Liver (tissue), 9 donors: ENCODE results near the gene ABCC10. TPM values are rescaled to one million over a fixed set of nuclear protein-coding genes. Genes with fewer than 3 reads are reported as not detected.

Experiments used
- DNase-seq: peaks from one replicate; pipeline ENCODE4 v3.0.0-alpha.2; 2017; ENCODE audit warnings: low spot score
- H3K27ac ChIP-seq, 2 donors: one replicate each; pipeline ENCODE4 v1.7.0; 2013; ENCODE audit warnings: inconsistent platforms in 2 of 2, low read length in 2 of 2, control low read depth in 1 of 2, low read depth in 1 of 2, mild to moderate bottlenecking in 1 of 2
- H3K27me3 ChIP-seq, 4 donors: one replicate each; pipeline versions ENCODE4 v1.6.1 to v1.7.0; 2013; ENCODE audit warnings: low read length in 3 of 4, inconsistent platforms in 1 of 4, mild to moderate bottlenecking in 1 of 4, moderate library complexity in 1 of 4; ENCODE audit not compliant: control insufficient read depth in 4 of 4, insufficient read depth in 4 of 4
- H3K36me3 ChIP-seq, 4 donors: one replicate each; pipeline versions ENCODE4 v1.6.1 to v1.7.0; 2013; ENCODE audit warnings: low read length in 3 of 4, mild to moderate bottlenecking in 3 of 4, low read depth in 1 of 4, moderate library complexity in 1 of 4; ENCODE audit not compliant: control insufficient read depth in 4 of 4, insufficient read depth in 3 of 4
- H3K4me1 ChIP-seq, 4 donors: one replicate each; pipeline versions ENCODE4 v1.6.1 to v1.7.0; 2013; ENCODE audit warnings: low read length in 3 of 4, mild to moderate bottlenecking in 3 of 4, moderate library complexity in 1 of 4; ENCODE audit not compliant: control insufficient read depth in 4 of 4, insufficient read depth in 4 of 4
- H3K4me3 ChIP-seq, 3 donors: one replicate each; pipeline versions ENCODE4 v1.6.1 to v1.7.0; 2013; ENCODE audit warnings: low read length in 3 of 3, control low read depth in 1 of 3, low read depth in 1 of 3, mild to moderate bottlenecking in 1 of 3
- H3K9ac ChIP-seq, 2 donors: one replicate each; pipeline ENCODE4 v1.7.0; 2013; ENCODE audit warnings: low read length in 2 of 2, mild to moderate bottlenecking in 2 of 2, moderate library complexity in 2 of 2, control low read depth in 1 of 2, low read depth in 1 of 2
- H3K9me3 ChIP-seq, 4 donors: one replicate each; pipeline versions ENCODE4 v1.6.1 to v1.7.0; 2013; ENCODE audit warnings: low read length in 3 of 4; ENCODE audit not compliant: control insufficient read depth in 4 of 4
- ATF3 ChIP-seq: IDR thresholded peaks from 2 replicates; pipeline ENCODE4 v1.6.1; 2016; ENCODE audit warnings: antibody characterized with exemption
- CTCF ChIP-seq: fragments of 150-350 bp; IDR thresholded peaks from 2 replicates; pipeline ENCODE4 v1.5.1; 2017; ENCODE audit warnings: improper control_type of control experiment, low read depth, low read length; ENCODE audit not compliant: missing input control
- EGR1 ChIP-seq, 2 donors: IDR thresholded peaks; 2 replicates each; pipeline ENCODE4 v1.6.1; 2016 to 2018; ENCODE audit warnings: antibody characterized with exemption in 2 of 2, low read depth in 2 of 2
- FOXA1 ChIP-seq: IDR thresholded peaks from 2 replicates; pipeline ENCODE4 v1.6.1; 2016; ENCODE audit warnings: antibody characterized with exemption
- FOXA2 ChIP-seq: IDR thresholded peaks from 2 replicates; pipeline ENCODE4 v1.6.1; 2016; ENCODE audit warnings: antibody characterized with exemption
- GABPA ChIP-seq, 2 donors: IDR thresholded peaks in 1 of 2; conservative IDR thresholded peaks in 1 of 2; 2 replicates each; pipeline ENCODE4 v1.6.1; 2016; ENCODE audit warnings: antibody characterized with exemption in 2 of 2, mild to moderate bottlenecking in 1 of 2, moderate library complexity in 1 of 2
- HNF4A ChIP-seq, 2 donors: conservative IDR thresholded peaks; 2 replicates each; pipeline ENCODE4 v1.6.1; 2016; ENCODE audit warnings: antibody characterized with exemption in 2 of 2, mild to moderate bottlenecking in 2 of 2
- HNF4G ChIP-seq: IDR thresholded peaks from 2 replicates; pipeline ENCODE4 v1.6.1; 2016; ENCODE audit warnings: antibody characterized with exemption
- JUND ChIP-seq, 2 donors: IDR thresholded peaks; 2 replicates each; pipeline ENCODE4 v1.6.1; 2016; ENCODE audit warnings: antibody characterized with exemption in 2 of 2
- MAX ChIP-seq: IDR thresholded peaks from 2 replicates; pipeline ENCODE4 v1.6.1; 2016; ENCODE audit warnings: antibody characterized with exemption
- NR2F2 ChIP-seq: IDR thresholded peaks from 2 replicates; pipeline ENCODE4 v1.6.1; 2016; ENCODE audit warnings: antibody characterized with exemption
- RAD21 ChIP-seq, 2 donors: IDR thresholded peaks; 2 replicates each; pipeline ENCODE4 v1.6.1; 2016; ENCODE audit warnings: antibody characterized with exemption in 2 of 2, mild to moderate bottlenecking in 2 of 2
- REST ChIP-seq: IDR thresholded peaks from 2 replicates; pipeline ENCODE4 v1.6.1; 2016; ENCODE audit warnings: antibody characterized with exemption, mild to moderate bottlenecking
- RXRA ChIP-seq, 2 donors: IDR thresholded peaks; 2 replicates each; pipeline ENCODE4 v1.6.1; 2017 to 2018; ENCODE audit warnings: antibody characterized with exemption in 2 of 2, mild to moderate bottlenecking in 1 of 2
- SP1 ChIP-seq: IDR thresholded peaks from 2 replicates; pipeline ENCODE4 v1.6.1; 2018; ENCODE audit warnings: antibody characterized with exemption, mild to moderate bottlenecking
- TAF1 ChIP-seq: conservative IDR thresholded peaks from 2 replicates; pipeline ENCODE4 v1.6.1; 2016; ENCODE audit warnings: antibody characterized with exemption, mild to moderate bottlenecking
- YY1 ChIP-seq: IDR thresholded peaks from 2 replicates; pipeline ENCODE4 v1.6.1; 2016; ENCODE audit warnings: antibody characterized with exemption, mild to moderate bottlenecking
- ZBTB33 ChIP-seq: IDR thresholded peaks from 2 replicates; pipeline ENCODE4 v1.6.1; 2016; ENCODE audit warnings: antibody characterized with exemption
- WGBS: extraction: QIAGEN DNeasy Blood & Tissue Kit; methylation state at CpG from one replicate; pipeline ENCODE4 v1.1.7; 2013; 5-methylcytosine and 5-hydroxymethylcytosine counted together
- polyA plus RNA-seq, 2 donors: library from polyadenylated mRNA; stranded (reverse) in 1 of 2; unstranded in 1 of 2; fragments of 200-250 nt in 1 of 2; fragments of >200 nt in 1 of 2; fragmentation: Nextera tagmentation in 1 of 2; extraction: Ambion mirVana in 1 of 2; gene quantifications; one replicate each; pipeline versions ENCODE4 v1.2.1 to v1.2.3, GENCODE V29; 2013 to 2015
- total RNA-seq, 2 donors: library from RNA; depleted of rRNA; stranded (reverse); fragments of >200 nt; gene quantifications; one replicate each; pipeline ENCODE4 v1.2.3, GENCODE V29; 2014
- donor health status: healthy.
- donor health status: healthy.
- donor health status: healthy.
- donor health status: healthy.
- donor health status: healthy.

ABCC10 gene, protein sequence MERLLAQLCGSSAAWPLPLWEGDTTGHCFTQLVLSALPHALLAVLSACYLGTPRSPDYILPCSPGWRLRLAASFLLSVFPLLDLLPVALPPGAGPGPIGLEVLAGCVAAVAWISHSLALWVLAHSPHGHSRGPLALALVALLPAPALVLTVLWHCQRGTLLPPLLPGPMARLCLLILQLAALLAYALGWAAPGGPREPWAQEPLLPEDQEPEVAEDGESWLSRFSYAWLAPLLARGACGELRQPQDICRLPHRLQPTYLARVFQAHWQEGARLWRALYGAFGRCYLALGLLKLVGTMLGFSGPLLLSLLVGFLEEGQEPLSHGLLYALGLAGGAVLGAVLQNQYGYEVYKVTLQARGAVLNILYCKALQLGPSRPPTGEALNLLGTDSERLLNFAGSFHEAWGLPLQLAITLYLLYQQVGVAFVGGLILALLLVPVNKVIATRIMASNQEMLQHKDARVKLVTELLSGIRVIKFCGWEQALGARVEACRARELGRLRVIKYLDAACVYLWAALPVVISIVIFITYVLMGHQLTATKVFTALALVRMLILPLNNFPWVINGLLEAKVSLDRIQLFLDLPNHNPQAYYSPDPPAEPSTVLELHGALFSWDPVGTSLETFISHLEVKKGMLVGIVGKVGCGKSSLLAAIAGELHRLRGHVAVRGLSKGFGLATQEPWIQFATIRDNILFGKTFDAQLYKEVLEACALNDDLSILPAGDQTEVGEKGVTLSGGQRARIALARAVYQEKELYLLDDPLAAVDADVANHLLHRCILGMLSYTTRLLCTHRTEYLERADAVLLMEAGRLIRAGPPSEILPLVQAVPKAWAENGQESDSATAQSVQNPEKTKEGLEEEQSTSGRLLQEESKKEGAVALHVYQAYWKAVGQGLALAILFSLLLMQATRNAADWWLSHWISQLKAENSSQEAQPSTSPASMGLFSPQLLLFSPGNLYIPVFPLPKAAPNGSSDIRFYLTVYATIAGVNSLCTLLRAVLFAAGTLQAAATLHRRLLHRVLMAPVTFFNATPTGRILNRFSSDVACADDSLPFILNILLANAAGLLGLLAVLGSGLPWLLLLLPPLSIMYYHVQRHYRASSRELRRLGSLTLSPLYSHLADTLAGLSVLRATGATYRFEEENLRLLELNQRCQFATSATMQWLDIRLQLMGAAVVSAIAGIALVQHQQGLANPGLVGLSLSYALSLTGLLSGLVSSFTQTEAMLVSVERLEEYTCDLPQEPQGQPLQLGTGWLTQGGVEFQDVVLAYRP (N-terminal part only)
- total RNA-seq (10 to 100 TPM in 1 of 2 donors, 1 to 10 TPM in 1; 5.3 to 10.6 TPM), polyA plus RNA-seq (1 to 10 TPM; 3.9 to 4.9 TPM)

DNA sequence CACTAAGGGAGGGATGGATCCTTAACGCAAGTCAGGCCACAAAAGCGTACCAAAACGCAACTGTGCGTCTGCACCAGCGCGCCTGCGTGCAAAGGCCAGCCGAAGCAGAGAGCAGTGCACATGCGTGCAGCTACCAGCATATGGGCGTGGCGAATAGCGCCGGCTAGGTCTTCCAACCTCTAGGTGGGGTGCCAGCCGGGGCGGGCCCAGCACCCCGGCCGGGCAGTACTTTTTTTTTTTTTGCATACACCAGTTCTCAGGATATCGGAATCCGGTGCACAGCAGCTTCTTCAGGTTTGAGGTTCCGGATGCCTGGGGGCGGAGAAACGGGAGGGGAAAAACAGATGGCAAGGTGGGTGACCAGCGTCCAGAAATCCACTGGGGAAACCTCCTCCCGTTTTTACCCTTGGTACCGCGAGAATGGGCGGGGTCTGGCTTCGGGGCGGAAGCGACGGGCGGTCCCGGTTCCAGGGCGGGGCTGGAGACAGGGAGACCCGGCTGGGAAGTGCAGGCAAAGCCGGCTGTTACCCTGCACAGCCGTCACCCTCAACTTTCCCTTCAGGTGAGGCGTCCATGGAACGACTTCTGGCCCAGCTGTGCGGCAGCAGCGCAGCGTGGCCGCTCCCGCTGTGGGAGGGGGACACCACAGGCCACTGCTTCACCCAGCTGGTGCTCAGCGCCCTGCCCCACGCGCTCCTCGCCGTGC, at the start of gene ABCC10:
Gene ABCC10 (plus strand): TSS at position 136 of the 706 bp plus-strand sequence. CDS start 438 bp downstream, at position 574.
- peak in 1 of 2 donors; percentile 29 for TF ChIP-seq JUND (IDR thresholded peaks at IDR 0.05)
- peak; percentile 51 for TF ChIP-seq NR2F2
- TF ChIP-seq ATF3, result no peak
- peak; percentile 32 for TF ChIP-seq CTCF
- TF ChIP-seq ZBTB33, result peak; percentile 99
- TF ChIP-seq FOXA2, result no peak
- no peak for TF ChIP-seq FOXA1
- TF ChIP-seq MAX, result peak; percentile 76
- no peak for TF ChIP-seq EGR1 (IDR thresholded peaks at IDR 0.05; ENCODE audit: low read depth in 2 of 2)
- peak in 1 of 2 donors; percentile 44 for TF ChIP-seq HNF4A (conservative IDR thresholded peaks at IDR 0.05)
- TF ChIP-seq REST, result no peak
- TF ChIP-seq GABPA (IDR thresholded peaks at IDR 0.05 in 1 of 2, conservative IDR thresholded peaks at IDR 0.05 in 1 of 2), result peak; percentile 14 to 74
- TF ChIP-seq SP1, result peak; percentile 67
- TF ChIP-seq RXRA (IDR thresholded peaks at IDR 0.05), result peak in 1 of 2 donors; percentile 62
- peak; percentile 43 for TF ChIP-seq TAF1
- no peak for TF ChIP-seq HNF4G
- TF ChIP-seq RAD21 (IDR thresholded peaks at IDR 0.05), result peak in 1 of 2 donors; percentile 33
- peak; percentile 85 for TF ChIP-seq YY1
- DNase-seq, result peak; percentile 92
- Histone ChIP-seq H3K27ac (peak within 1 kb of the TSS; percentile 84 to 93), H3K9ac (peak within 1 kb of the TSS; percentile 30 to 80), H3K27me3 (no peaks in the 10 kb centered on the region), H3K9me3 (no peaks in the 10 kb centered on the region), H3K36me3 (peaks cover 0 to 4% (median 1%) of the 10 kb centered on the region in 4 donors), H3K4me3 (peak within 1 kb of the TSS; percentile 64 to 91 (median 87)), H3K4me1 (peaks cover 4 to 19% (median 18%) of the 10 kb centered on the region in 4 donors)
- under 1% methylated on average over 49 of the region's 49 CpGs for WGBS
